ENCODE data around the gene NSL1. TPM values are rescaled to one million over a fixed set of nuclear protein-coding genes. Genes with fewer than 3 reads are reported as not detected.

The NSL1 gene
- total RNA-seq, 1 experiment from 2014 or later = 36.4 TPM

DNA sequence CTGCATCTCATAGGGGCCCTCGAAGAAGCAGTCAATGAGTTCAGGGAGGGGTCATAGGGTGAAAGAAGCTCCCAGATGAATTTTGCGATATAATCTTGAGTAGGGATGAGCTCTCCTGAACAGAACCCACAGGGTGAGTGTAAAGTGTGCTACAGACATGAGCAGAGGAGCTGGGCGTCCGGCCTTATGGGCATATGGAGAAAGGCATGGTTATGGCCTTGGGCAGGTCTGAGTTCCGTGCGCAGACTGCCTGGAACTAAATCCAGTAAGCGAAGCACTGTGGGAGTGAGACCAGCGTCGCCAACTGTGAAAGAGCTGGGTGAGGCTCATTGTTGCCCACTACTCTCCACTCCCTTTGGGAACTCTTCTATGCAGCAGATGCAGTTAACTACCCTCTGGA is 28.7 kb downstream of the NSL1 start:
- RAD21 ChIA-PET (ENCODE audit: low non-redundant PET in 1 of 2, low total read pairs in 2 of 2, uncharacterized antibody in 2 of 2, unreplicated experiment in 2 of 2) = no interaction called here

DNA sequence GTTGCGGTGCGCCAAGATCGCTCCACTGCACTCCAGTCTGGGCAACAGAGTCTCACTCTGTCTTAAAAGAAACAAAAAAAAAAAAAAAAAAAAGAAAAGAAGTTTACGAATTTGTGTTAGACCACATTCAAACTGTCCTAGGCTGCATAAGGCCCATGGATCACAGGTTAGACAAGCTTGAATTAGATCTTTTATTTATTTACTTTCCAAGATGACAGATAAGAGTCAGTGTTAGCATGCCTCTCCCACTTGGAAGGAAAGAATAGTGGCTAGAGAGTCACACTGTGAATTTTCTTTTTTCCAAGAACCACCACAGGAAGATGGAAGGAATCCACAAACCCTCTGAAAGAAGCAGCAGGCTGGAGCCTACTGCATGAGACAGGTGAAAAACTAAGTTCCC is 29.3 kb downstream of the NSL1 start:
- Histone ChIP-seq H3K4me3 (replicated peaks in 1 of 2; ENCODE audit: low read depth in 1 of 2, low read length in 2 of 2) (no peak overlapping the region), H3K27me3 (ENCODE audit: insufficient read depth, low read length) (no peaks in the 10 kb centered on the region), H3K79me2 (ENCODE audit: insufficient read depth, low read length) (peaks cover 44% of the 10 kb centered on the region), H2AFZ (ENCODE audit: low read depth, low read length, poor library complexity, severe bottlenecking) (no peak overlapping the region), H3K9ac (ENCODE audit: low read length) (no peak overlapping the region), H3K27ac (ENCODE audit: low read depth, low read length) (no peak overlapping the region), H3K9me2 (ENCODE audit: insufficient read depth) (no peaks in the 10 kb centered on the region), H3K36me3 (ENCODE audit: control insufficient read depth in 1 of 2, insufficient read depth in 2 of 2, low read length in 2 of 2) (0 out of 4 replicates have a peak, but pooled peaks cover 0 to 4% of the 10 kb centered on the region in 2 experiments), H3K9me3 (ENCODE audit: control insufficient read depth in 1 of 2, insufficient read depth in 1 of 2, low read depth in 1 of 2, low read length in 2 of 2) (no peaks in the 10 kb centered on the region), H3K4me2 (ENCODE audit: low read length) (no peak overlapping the region), H4K20me1 (ENCODE audit: insufficient read depth) (no peaks in the 10 kb centered on the region; the same call in 1 of the 2 replicates), H3K4me1 (ENCODE audit: control insufficient read depth in 1 of 2, insufficient read depth in 2 of 2, low read length in 2 of 2) (no peaks in the 10 kb centered on the region)
- intact Hi-C loops (cut with micrococcal nuclease) = no loop called here
- no peak for ATAC-seq
- POLR2A ChIA-PET = no interaction called here
- RAD21 ChIA-PET (ENCODE audit: low non-redundant PET in 1 of 2, low total read pairs in 2 of 2, uncharacterized antibody in 2 of 2, unreplicated experiment in 2 of 2) = no interaction called here
- no peak for DNase-seq (ENCODE audit: low read depth, low spot score)
- BruUV-seq (replicated peaks) = no TSS peak
- CTCF ChIA-PET = interaction anchor here (1.2 kb wide), 1 partner anchor 13 kb away, joined by 4 read pairs; no protein-coding TSS in a partner anchor
- TF ChIP-seq ELF1 (IDR thresholded peaks at IDR 0.05; ENCODE audit: borderline replicate concordance, low read depth) (no peak), EZH2phosphoT487 (IDR thresholded peaks at IDR 0.05; ENCODE audit: borderline replicate concordance) (no peak), YY1 (IDR thresholded peaks at IDR 0.05; ENCODE audit: extremely low read depth, insufficient replicate concordance, low read depth, low read length) (no peak), POLR2AphosphoS5 (IDR thresholded peaks at IDR 0.05; ENCODE audit: low read depth, low read length) (no peak), SIN3A (IDR thresholded peaks at IDR 0.05; ENCODE audit: low read depth) (no peak), ZBTB33 (IDR thresholded peaks at IDR 0.05; ENCODE audit: extremely low read depth, insufficient replicate concordance, low read length) (no peak)
- TF ChIP-seq, protein P1, sequence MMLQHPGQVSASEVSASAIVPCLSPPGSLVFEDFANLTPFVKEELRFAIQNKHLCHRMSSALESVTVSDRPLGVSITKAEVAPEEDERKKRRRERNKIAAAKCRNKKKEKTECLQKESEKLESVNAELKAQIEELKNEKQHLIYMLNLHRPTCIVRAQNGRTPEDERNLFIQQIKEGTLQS (IDR thresholded peaks at IDR 0.05) = no peak

More for the DNA sequence above, 28.7 kb downstream of the NSL1 start:
- Histone ChIP-seq H3K27me3 (ENCODE audit: insufficient read depth, low read length) (no peaks in the 10 kb centered on the region), H3K36me3 (ENCODE audit: control insufficient read depth in 1 of 2, insufficient read depth in 2 of 2, low read length in 2 of 2) (0 out of 4 replicates have a peak, but pooled peaks cover 0 to 4% of the 10 kb centered on the region in 2 experiments), H3K4me2 (ENCODE audit: low read length) (no peak overlapping the region), H3K9me3 (ENCODE audit: control insufficient read depth in 1 of 2, insufficient read depth in 1 of 2, low read depth in 1 of 2, low read length in 2 of 2) (no peaks in the 10 kb centered on the region), H3K9ac (ENCODE audit: low read length) (no peak overlapping the region), H3K27ac (ENCODE audit: low read depth, low read length) (no peak overlapping the region), H3K79me2 (ENCODE audit: insufficient read depth, low read length) (peaks cover 38% of the 10 kb centered on the region), H3K4me1 (ENCODE audit: control insufficient read depth in 1 of 2, insufficient read depth in 2 of 2, low read length in 2 of 2) (no peaks in the 10 kb centered on the region), H2AFZ (ENCODE audit: low read depth, low read length, poor library complexity, severe bottlenecking) (no peak overlapping the region), H4K20me1 (ENCODE audit: insufficient read depth) (no peaks in the 10 kb centered on the region; the same call in 1 of the 2 replicates), H3K9me2 (ENCODE audit: insufficient read depth) (no peaks in the 10 kb centered on the region), H3K4me3 (replicated peaks in 1 of 2; ENCODE audit: low read depth in 1 of 2, low read length in 2 of 2) (no peak overlapping the region)
- intact Hi-C loops (cut with micrococcal nuclease) = no loop called here
- ChIA-PET POLR2A (interaction anchor here (1.2 kb wide), 1 partner anchor 155 kb away, joined by 3 read pairs; the partner anchor contains the start of gene ATF3), CTCF (interaction anchor here (0.9 kb wide), 1 partner anchor 13 kb away, joined by 6 read pairs; no protein-coding TSS in a partner anchor)
- no peak for TF ChIP-seq ZBTB33 (IDR thresholded peaks at IDR 0.05; ENCODE audit: extremely low read depth, insufficient replicate concordance, low read length)
- TF ChIP-seq ZNF274 (IDR thresholded peaks at IDR 0.05; ENCODE audit: low read depth, low read length) = no peak
- no peak for TF ChIP-seq ELF1 (IDR thresholded peaks at IDR 0.05; ENCODE audit: borderline replicate concordance, low read depth)
- no peak for TF ChIP-seq SP1 (IDR thresholded peaks at IDR 0.05; ENCODE audit: low read depth)
- TF ChIP-seq POLR2AphosphoS5 (IDR thresholded peaks at IDR 0.05; ENCODE audit: low read depth, low read length) = no peak
- no peak for TF ChIP-seq TCF7L2 (IDR thresholded peaks at IDR 0.05; ENCODE audit: borderline replicate concordance, extremely low read depth, insufficient read depth, insufficient read length)
- ATAC-seq (no peak), DNase-seq (ENCODE audit: low read depth, low spot score) (no peak)
- no TSS peak for BruUV-seq (replicated peaks)
